ENCODE measurements around the gene KIAA0319L.
"Not testable (repeated sequence)": the region's sequence is repeated elsewhere in the genome, so short reads cannot be mapped to it uniquely, and the experiment has no call there.

KIAA0319L gene

GRCh38 chr1:35557118-35557610, at the start of gene KIAA0319L:
Gene KIAA0319L (minus strand): TSS chr1:35557403. CDS start chr1:35554491, 2,912 bp downstream.
- DNase-seq (ENCODE audit: low spot score): peak; percentile 93

- DNase-seq (ENCODE audit: low spot score): no peak
These were observed 48.6 kb upstream of the KIAA0319L start for GRCh38 chr1:35605867-35606182.

DNA sequence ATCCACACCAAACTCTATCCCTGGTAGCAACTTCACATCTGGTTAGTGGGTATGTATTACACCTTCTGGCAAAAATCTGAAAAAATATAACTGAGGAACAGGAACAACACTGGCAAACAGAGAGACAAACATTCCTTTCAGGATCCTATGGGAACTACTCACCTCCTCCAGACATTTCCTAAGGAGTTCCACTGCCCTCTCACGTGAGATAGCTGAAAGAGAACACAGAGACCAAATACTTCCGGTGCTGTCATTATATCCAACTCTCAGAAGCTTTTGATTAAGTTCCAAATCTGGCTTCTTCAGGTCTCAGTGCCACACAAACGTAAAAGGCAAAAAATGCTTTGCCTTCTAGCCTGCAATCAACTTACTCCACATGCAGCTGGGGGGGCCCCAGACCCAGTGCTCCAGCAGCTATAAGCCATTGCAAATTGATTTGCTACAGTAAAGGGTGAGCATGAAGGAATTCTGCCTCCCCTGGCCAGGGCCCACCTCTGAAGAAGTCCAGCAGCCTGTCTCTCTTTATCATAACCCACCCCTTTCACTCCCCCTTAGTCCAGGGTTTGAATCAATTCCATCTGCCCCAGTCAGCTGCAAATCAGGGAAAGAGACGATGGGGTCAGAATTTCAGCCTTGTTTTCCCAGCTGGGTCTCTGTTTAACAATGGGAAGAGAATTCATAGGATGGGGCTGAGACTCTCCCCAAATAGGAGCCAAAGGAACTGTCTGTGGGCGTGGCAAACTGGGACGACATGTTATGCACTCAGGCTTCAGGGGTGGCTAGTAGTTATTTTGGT, 48.1 kb upstream of the KIAA0319L start:
- no peak for DNase-seq (ENCODE audit: low spot score)

GRCh38 chr1:35603941-35604340, 46.7 kb upstream of the KIAA0319L start:
- DNase-seq (ENCODE audit: low spot score): no peak

- no peak for DNase-seq (ENCODE audit: low spot score)
These were observed 46.3 kb upstream of the KIAA0319L start for GRCh38 chr1:35603468-35603867.

DNA sequence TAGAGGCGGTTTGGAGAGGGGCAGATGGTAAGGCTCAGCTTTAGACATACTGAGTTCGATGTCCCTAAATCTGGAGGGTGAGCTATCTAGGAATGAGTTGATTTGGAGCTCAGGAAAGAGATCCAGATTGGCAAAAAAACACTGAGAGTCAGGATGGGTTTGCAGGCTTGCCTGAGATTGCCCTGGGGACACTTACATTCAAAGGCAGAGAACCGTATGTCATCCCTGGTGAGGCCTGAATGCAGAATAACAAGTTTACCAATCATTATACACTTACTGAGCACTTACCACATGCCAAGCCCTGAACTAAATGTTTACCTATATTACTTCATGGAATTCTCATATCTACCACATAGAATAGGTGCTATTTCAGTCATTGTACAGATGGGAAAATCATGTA, 43.4 kb upstream of the KIAA0319L start:
- DNase-seq (ENCODE audit: low spot score): no peak

GRCh38 chr1:35599411-35599810, 42.2 kb upstream of the KIAA0319L start:
- DNase-seq (ENCODE audit: low spot score): no peak

- DNase-seq (ENCODE audit: low spot score): no peak
These were observed 41.7 kb upstream of the KIAA0319L start for GRCh38 chr1:35598895-35599294.

DNA sequence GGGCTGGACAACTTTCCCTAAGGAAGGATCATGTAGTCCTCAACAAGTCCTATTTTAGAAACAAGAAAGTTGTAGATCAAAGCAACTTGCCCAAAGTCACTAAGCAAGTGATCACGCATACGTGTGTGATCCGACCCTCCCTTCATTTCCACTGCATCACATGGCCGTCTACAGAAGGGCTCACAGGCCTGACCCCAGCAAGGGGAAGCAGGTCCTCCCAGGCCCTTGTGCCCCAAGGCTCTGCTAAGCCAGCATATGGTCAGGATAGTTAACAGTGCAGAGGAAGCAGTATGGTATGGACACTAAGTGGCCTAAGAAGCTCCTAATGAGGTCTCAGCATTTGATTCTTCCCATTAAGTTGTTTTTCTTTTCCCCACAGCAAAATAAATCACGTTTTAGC, 40.7 kb upstream of the KIAA0319L start:
- no peak for DNase-seq (ENCODE audit: low spot score)

- no peak for DNase-seq (ENCODE audit: low spot score)
These were observed 38.5 kb upstream of the KIAA0319L start for GRCh38 chr1:35595684-35596083.

GRCh38 chr1:35594005-35594760, 37.0 kb upstream of the KIAA0319L start:
- DNase-seq (ENCODE audit: low spot score): no peak

- DNase-seq (ENCODE audit: low spot score): no peak
These were observed 36.0 kb upstream of the KIAA0319L start for GRCh38 chr1:35592991-35593769.

- no peak for DNase-seq (ENCODE audit: low spot score)
These were observed 34.0 kb upstream of the KIAA0319L start for GRCh38 chr1:35591211-35591610.

GRCh38 chr1:35590476-35591040, 33.4 kb upstream of the KIAA0319L start:
- DNase-seq (ENCODE audit: low spot score): no peak

- no peak for DNase-seq (ENCODE audit: low spot score)
These were observed 32.6 kb upstream of the KIAA0319L start for GRCh38 chr1:35589516-35590427.

GRCh38 chr1:35588197-35588910, 31.2 kb upstream of the KIAA0319L start:
- no peak for DNase-seq (ENCODE audit: low spot score)

DNA sequence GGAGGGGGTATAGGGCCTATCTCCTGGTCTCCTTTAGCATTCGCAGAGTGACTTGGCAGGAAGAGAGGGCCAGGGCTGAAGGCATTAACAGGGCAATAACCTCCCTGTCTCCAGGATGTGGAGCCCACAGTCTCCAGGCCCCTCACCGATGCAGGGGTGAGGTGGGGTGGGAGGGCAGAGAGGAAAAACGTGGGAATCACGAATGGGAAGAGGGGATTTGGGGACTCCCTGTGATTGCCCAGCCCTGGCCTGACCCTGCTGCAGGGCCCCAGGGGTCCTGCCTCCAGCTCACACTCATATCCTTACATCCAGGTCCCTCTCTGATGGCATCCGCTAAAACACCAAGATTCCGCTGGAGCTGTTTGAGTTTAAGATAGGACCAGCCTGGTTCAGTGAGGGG, 30.5 kb upstream of the KIAA0319L start:
- DNase-seq (ENCODE audit: low spot score): no peak

- DNase-seq (ENCODE audit: low spot score): no peak
These were observed 29.6 kb upstream of the KIAA0319L start for GRCh38 chr1:35586808-35587207.

- not testable (repeated sequence) for DNase-seq (ENCODE audit: low spot score)
These were observed 28.6 kb upstream of the KIAA0319L start for GRCh38 chr1:35585805-35586204.

DNA sequence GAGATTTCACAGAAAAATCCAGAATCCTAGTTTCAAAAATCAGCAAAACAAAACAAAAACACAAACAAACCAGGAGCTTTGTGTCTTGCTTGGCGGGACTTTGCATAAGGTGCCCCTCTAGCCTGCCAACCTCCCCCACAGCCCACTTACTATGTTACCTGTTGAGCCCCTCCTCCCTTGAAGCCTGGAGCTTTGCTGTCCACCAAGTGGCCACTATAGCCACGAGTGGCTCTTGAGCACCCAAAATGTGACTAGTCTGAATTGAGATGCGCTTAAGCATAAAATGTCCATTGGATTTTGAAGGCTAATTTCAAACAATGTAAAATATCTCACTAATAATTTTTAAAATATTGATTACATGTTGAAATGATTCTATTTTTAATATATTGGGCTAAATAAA, 28.1 kb upstream of the KIAA0319L start:
- DNase-seq (ENCODE audit: low spot score): no peak
